ENCODE measurements around the gene PBRM1.

PBRM1 gene

GRCh38 chr3:52511509-52511908 lies 174.2 kb downstream of the PBRM1 start:
- no peak for DNase-seq (ENCODE audit: low read depth in 2 of 2)

DNA sequence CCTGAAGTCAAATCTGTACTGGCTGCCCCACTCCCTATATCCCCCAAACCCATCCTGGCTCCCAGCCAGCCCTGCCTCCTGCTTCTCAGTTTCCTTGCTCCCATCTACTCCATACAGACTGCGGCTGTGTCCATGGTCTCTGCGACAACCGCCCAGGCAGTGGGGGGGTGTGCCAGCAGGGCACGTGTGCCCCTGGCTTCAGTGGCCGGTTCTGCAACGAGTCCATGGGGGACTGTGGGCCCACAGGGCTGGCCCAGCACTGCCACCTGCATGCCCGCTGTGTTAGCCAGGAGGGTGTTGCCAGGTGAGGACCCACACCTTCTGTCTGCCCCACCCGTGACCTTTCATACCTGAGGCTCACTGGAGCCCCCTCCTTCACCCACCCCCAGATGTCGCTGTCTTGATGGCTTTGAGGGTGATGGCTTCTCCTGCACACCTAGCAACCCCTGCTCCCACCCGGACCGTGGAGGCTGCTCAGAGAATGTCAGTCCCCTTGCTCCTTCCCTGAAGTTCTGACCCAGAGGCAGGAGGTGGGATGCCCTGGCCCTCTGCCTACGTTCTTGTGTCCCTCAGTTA lies 175.9 kb downstream of the PBRM1 start:
- DNase-seq (ENCODE audit: low read depth in 2 of 2) = no peak

DNA sequence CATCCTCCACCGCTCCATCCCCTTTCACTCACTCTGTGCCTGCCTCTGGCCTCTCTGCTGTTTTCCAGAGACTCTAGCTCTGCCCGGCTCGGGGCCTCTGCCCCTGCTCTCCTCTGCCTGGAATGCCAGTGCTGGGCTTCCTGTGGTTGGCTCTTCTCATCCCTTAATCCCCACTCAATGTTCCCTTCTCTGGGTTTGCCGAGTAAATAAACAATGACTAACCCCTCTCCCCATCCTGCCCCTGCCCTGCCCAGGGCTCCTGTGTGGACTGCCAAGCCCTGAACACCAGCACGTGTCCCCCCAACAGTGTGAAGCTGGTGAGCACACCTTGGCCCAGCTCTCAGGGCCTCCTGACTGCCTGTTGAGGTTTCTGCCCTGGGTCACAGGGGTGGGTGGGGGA lies 178.4 kb downstream of the PBRM1 start:
- no peak for DNase-seq (ENCODE audit: low read depth in 2 of 2)

GRCh38 chr3:52506266-52506966 lies 179.3 kb downstream of the PBRM1 start:
- DNase-seq (ENCODE audit: low read depth in 2 of 2) = no peak

DNA sequence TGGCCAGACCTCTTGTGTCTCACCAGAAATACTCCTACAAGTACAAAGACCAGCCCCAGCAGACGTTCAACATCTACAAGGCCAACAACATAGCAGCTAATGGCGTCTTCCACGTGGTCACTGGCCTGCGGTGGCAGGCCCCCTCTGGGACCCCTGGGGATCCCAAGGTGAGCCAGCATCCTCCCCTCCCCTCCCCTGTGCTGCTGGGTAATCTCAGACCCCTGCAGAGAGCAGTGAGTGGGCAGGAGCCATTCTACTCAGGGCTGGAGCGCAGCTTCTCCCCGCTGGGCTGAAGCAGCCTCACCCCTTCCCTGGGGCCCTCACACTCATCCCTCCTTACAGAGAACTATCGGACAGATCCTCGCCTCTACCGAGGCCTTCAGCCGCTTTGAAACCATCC lies 180.7 kb downstream of the PBRM1 start:
- DNase-seq (ENCODE audit: low read depth in 2 of 2) = no peak

DNA sequence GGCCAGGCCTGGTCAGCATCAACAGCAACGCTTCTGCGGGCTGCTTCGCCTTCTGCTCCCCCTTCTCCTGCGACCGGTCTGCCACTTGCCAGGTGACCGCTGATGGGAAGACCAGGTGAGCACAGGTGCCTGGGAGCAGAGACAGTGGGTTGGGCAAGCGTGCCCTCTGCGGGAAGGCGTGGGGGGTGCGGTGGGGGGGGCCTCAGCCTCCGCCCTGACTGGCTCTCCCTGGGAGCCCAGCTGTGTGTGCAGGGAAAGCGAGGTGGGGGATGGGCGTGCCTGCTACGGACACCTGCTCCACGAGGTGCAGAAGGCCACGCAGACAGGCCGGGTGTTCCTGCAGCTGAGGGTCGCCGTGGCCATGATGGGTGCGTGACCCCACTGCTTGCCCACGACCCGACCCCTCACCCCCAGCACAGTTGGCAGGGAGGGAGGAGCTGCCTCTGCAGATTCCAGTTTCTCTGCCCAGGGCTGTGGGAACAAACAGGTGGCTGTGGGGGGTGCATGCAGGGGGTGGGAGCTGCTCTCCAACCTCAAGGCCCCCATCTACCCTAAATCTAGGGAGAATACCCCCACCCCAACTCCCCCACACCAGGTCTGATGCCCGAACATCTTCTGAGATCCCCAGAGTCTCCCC lies 181.8 kb downstream of the PBRM1 start:
- no peak for DNase-seq (ENCODE audit: low read depth in 2 of 2)

- DNase-seq (ENCODE audit: low read depth in 2 of 2) = no peak
Observed at GRCh38 chr3:52502808-52503350, 182.8 kb downstream of the PBRM1 start.

- no peak for DNase-seq (ENCODE audit: low read depth in 2 of 2)
Observed at GRCh38 chr3:52502001-52502400, 183.7 kb downstream of the PBRM1 start.

DNA sequence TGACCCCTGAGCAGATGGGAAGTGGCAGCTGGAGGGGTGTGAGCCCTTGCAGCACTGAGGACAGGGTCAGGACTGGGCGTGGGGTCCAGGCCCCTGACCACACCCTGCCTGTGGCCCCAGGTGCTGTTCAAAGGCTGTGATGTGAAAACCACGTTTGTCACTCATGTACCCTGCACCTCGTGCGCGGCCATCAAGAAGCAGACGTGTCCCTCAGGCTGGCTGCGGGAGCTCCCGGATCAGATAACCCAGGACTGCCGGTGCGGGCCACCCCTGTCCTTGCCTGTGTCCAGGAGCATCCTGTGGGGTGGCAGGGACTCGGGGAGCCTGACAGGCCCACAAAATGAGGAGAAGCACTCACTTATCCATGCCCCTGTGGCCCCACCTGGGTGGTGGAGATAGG lies 184.7 kb downstream of the PBRM1 start:
- no peak for DNase-seq (ENCODE audit: low read depth in 2 of 2)

DNA sequence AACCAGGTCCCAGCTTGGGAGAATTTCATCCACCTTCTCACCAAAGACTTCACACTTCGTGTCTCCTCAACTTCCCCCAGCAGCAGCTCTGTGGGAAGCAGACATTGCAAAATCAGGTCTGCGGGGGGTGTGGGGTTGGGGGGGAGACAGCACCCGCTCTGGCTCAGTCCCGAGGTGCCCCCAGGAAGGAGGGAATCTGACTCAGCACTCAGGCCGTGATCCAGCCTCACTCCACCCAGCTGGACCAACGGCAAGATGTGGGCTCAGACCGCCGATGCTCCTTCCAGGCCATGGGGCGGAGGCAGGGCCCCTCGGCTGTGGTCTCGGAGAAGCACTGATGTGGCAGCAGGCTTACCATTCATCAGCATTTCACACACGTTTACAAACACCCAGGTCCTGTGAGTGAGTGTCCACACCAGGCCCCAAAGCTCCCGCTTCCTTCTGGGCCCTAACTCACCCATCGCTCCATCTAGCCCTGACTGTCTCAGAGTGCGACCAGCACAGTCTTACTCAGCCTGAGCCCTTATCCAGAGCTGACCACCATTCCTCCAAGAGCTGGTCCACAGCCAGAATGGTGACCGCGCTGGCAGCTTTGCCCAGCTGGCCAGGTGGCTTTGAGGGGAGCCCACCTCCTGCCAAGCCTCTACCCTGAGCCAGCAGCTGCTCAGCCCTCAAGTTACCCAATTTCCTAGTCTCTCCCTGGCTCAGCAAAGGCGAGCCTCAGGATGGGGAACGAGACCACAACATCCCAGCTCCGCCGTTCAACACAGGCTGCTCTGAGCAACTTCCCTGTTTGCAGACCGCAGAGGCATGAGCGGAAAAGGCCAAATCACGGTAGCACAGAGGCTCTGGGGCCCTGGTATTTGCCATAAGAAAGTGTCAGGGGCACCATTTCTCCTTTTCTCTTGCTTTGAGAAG lies 187.3 kb downstream of the PBRM1 start:
- DNase-seq (ENCODE audit: low read depth in 2 of 2) = no peak

GRCh38 chr3:52495777-52496602 lies 189.7 kb downstream of the PBRM1 start:
- no peak for DNase-seq (ENCODE audit: low read depth in 2 of 2)

All from fibroblast of skin of left quadriceps (primary cell).